Bronchial epithelial cell (primary cell): ENCODE data around the gene TCF4. TPM values are rescaled to one million over a fixed set of nuclear protein-coding genes. Genes with fewer than 3 reads are reported as not detected.

Experiments used
- DNase-seq: peaks from one replicate; pipeline ENCODE4 v3.0.0-alpha.2; 2010; ENCODE audit warnings: low read depth
- FAIRE-seq: peaks from 2 replicates; lab custom pipeline; 2011; peaks lifted over from hg19 to GRCh38; lab: Jason Lieb, UNC
- H3K27me3 ChIP-seq: 2 replicates; pipeline ENCODE4 v1.5.1; 2011; ENCODE audit warnings: low read length; ENCODE audit not compliant: control insufficient read depth, insufficient read depth
- H3K36me3 ChIP-seq: 2 replicates; pipeline ENCODE4 v1.5.1; 2011; ENCODE audit warnings: low read length; ENCODE audit not compliant: control insufficient read depth, insufficient read depth
- H3K4me3 ChIP-seq: 2 replicates; pipeline ENCODE4 v1.5.1; 2011; ENCODE audit warnings: mild to moderate bottlenecking, low read depth, low read length, control low read depth
- total RNA-seq: library from RNA; depleted of rRNA; stranded (reverse); fragments of >200 nt; gene quantifications from 2 replicates; pipeline ENCODE4 v1.2.1, GENCODE V29; 2014
- TF ChIP-seq, protein P1 (sequence below): IDR thresholded peaks from 2 replicates; pipeline ENCODE4 v1.5.1; 2011; ENCODE audit warnings: mild to moderate bottlenecking, moderate library complexity, low read length, control low read depth, inconsistent platforms; ENCODE audit not compliant: insufficient read depth, severe bottlenecking

The TCF4 gene
- total RNA-seq, 1 donor from 2014 or later = 10.0 TPM

DNA sequence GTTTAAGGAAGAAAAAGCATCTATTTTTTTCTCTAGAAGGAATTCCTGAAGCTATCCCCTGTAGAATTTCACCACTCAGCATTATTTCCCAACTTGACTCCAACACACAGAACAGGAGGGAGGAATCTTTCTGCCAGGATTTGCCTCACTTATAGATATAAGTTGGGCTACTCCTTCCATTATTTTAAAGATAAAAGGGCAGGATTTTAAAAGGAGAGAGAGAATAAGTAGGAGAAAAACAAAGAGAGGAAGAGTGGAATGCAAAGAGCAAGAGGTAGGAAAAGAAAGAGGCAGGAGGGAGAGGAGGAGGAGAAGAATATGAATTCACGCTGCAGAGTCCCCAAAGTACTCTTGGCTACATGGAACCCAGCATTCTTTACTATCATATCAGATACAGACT is 182.5 kb downstream of the TCF4 start:
- DNase-seq (no peak), FAIRE-seq (no peak)
- H3K27me3 ChIP-seq = no peaks in the 10 kb centered on the region
- H3K4me3 ChIP-seq = no peak overlapping the region
- H3K36me3 ChIP-seq = no peaks in the 10 kb centered on the region
- TF ChIP-seq, protein P1, sequence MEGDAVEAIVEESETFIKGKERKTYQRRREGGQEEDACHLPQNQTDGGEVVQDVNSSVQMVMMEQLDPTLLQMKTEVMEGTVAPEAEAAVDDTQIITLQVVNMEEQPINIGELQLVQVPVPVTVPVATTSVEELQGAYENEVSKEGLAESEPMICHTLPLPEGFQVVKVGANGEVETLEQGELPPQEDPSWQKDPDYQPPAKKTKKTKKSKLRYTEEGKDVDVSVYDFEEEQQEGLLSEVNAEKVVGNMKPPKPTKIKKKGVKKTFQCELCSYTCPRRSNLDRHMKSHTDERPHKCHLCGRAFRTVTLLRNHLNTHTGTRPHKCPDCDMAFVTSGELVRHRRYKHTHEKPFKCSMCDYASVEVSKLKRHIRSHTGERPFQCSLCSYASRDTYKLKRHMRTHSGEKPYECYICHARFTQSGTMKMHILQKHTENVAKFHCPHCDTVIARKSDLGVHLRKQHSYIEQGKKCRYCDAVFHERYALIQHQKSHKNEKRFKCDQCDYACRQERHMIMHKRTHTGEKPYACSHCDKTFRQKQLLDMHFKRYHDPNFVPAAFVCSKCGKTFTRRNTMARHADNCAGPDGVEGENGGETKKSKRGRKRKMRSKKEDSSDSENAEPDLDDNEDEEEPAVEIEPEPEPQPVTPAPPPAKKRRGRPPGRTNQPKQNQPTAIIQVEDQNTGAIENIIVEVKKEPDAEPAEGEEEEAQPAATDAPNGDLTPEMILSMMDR = no peak

GRCh38 chr18:55404832-55405465 is 183.0 kb downstream of the TCF4 start:
- Histone ChIP-seq H3K36me3 (no peaks in the 10 kb centered on the region), H3K27me3 (no peaks in the 10 kb centered on the region), H3K4me3 (no peak overlapping the region)
- no peak for FAIRE-seq
- TF ChIP-seq, protein P1 = no peak
- no peak for DNase-seq

- H3K4me3 ChIP-seq = no peak overlapping the region
- no peaks in the 10 kb centered on the region for H3K27me3 ChIP-seq
- FAIRE-seq (no peak), DNase-seq (no peak)
- TF ChIP-seq, protein P1 = no peak
- no peaks in the 10 kb centered on the region for H3K36me3 ChIP-seq
Observed at GRCh38 chr18:55404136-55404830, 183.7 kb downstream of the TCF4 start.

GRCh38 chr18:55403421-55403949 is 184.5 kb downstream of the TCF4 start:
- no peak for FAIRE-seq
- TF ChIP-seq, protein P1 = no peak
- no peak for DNase-seq
- no peaks in the 10 kb centered on the region for H3K36me3 ChIP-seq
- H3K27me3 ChIP-seq = no peaks in the 10 kb centered on the region
- no peak overlapping the region for H3K4me3 ChIP-seq

DNA sequence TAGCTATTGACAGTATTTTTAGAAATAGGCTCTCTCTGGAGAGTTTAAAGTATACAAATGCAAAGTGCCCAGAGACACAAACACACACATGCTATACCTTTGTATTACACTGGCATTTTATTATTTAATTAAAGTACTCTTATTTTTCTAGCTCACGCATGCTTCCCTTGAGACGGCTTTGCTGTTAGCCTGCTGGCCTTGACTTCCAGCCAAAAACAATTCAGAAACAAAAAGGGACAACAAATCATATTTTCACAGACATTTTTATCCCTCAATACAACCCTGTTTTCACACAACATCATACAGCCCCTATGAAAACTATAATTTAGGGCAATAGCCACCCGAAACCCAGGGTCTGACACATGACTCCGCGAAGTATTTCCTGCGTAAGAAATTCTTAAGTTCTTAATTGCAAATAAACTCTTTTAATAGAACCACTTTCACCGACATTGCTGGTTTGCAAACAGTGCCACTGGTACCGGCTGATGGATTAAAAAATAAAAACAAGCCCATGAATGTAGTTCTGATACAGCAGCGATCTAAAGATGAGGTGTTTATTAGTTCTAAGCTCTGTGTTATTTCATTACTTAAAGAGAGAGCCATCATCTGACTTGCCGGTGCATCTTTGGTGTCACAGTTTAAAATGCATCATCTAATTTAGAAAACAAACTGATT is 185.1 kb downstream of the TCF4 start:
- FAIRE-seq (no peak), DNase-seq (no peak)
- Histone ChIP-seq H3K27me3 (no peaks in the 10 kb centered on the region), H3K4me3 (no peak overlapping the region), H3K36me3 (no peaks in the 10 kb centered on the region)
- TF ChIP-seq, protein P1 = no peak
